Measurements from ENCODE around the gene DZIP1L.

DZIP1L gene

DNA sequence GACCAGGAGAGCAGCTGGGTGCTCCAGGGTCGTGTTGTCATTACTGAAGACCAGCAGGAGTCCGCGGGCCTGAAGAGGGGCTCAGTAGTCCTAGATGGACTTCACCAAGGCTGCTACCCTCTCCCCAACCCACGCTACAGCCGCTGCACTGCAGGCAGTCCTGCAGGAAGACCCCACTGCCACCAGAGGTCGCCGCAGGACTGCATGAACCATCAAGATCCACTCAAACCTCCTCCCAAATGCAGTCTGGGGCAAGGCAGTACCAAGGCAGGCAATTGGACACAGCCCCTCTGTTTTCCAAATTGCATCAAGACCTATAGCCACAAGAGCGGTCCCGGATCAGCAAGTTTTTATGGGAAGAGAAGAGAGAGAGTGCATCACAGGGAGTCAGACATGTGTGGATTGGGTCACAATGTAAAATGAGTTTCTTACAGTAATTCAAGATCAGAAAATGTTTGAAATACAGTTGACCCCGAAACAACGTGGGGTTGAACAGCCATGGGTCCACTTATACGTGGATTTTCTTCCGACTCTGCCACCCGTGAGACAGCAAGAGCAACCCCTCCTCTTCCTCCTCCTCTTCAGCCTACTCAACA is 46.7 kb downstream of the DZIP1L start:
- DNase-seq (ENCODE audit: low spot score), result peak; percentile 65

DNA sequence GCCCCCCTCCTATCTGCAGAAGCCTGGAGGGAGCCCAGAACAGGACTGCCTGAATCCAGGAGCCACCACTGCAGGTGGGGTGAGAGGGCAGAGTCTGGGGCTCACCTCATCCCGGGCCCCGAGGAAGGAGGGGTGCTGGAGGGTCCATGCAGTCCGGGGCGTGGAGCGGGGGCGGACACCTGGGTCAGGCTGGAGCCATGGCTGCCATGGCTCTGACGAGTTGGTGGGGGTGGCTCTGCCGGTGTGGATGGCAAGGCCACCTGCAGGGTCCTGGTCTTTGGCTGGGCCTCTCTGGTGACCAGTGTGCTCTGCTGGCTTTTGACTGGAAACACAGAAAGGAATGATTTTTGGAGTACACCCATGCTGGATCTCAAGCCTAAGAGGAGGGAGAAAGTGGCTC is 47.4 kb downstream of the DZIP1L start:
- DNase-seq (ENCODE audit: low spot score), result no peak

DNA sequence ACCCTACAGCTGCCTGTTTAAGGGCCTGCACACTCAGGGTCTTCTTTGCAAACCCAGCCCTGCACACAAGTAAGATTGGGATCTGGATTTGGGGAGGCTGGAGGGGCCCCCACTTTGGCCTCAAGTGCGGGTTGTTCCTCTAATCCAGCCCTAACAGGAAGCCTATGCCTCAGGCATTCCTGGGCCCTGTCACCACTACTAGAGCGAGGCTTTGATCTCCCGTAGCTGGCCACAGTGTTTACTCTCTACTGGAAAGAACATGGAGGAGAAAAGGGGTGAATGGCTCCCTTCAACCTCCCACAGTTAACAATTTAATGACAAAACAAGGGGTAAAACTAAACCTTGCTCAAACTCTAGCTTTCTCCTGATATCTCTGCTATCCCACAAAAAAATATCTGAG is 48.4 kb downstream of the DZIP1L start:
- DNase-seq (ENCODE audit: low spot score), result no peak

DNA sequence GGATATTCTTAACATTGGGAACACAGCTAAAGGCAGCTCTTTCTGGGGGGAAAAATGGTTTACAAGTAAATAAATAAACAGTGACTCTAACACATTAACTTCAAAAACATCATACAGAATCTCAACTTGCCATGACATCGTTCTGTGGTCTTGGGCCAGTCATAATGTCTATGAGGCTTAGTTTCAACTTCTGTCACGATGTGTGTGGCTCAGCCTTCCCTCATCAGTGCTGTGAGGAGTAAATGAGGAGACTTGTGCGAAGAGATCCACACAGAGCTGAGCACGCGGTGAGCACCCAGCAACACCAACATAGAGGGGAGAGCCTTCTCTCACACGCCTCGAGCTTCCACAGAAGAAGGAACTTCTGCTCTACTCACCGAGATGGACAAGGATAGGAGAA is 49.0 kb downstream of the DZIP1L start:
- DNase-seq (ENCODE audit: low spot score), result no peak

DNA sequence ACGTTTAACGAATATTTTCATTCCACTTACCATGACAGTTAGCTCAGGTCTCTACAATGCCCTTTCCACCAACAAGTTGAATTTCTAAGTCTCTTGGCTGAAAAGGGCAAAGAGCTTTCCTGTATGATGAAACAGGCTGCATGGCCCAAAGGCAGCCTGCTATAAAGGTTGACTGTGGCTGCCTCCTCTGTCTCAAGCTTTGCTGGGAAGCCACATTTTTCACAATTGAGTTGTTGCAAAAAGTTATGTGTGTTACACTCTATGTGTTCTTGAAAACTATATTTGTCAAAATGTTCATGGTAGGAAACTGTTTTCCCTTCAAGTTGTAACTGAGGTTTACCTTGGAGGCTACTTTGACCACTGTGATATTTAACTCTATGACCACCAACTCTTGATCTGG is 49.5 kb downstream of the DZIP1L start:
- no peak for DNase-seq (ENCODE audit: low spot score)

DNA sequence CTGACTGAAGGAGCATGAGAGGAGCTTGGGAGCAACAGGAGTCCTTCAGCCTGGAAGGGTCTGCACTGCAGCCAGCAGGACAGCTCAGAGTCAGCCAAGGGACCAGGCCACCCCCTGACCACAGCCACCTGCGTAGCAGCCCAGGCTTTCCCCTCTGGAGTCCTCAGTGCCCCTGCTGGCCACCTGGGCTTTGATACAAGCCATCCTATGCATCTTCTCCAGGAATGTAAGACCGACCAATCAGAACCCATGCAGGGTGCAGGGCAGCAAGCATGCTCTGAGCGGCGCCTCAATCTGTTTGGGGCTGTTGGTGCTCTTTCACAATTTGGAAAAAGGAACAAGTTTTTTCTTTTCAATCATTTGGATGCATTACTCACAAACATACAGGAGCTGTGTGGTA is 52.0 kb downstream of the DZIP1L start:
- DNase-seq (ENCODE audit: low spot score), result no peak

DNA sequence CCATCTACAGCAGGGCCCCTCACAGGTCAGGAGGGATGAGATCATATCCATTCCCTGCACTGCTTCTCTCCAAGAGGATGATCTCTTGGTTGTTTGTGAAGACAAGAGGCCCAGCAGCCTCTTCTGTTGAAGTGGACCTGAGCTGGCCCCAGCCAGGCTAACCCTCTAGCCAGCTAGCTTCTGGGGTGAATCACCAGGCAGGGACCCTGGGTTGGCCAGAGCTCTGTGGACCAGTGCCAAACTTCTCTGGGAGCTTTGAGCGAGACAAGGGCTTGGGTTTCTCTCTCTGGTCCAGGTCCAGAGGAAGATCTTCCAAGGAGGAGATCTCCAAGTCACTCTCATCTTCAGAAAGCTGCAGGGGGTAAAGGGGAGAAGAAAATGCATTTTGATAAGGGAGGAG is 52.8 kb downstream of the DZIP1L start:
- no peak for DNase-seq (ENCODE audit: low spot score)

DNA sequence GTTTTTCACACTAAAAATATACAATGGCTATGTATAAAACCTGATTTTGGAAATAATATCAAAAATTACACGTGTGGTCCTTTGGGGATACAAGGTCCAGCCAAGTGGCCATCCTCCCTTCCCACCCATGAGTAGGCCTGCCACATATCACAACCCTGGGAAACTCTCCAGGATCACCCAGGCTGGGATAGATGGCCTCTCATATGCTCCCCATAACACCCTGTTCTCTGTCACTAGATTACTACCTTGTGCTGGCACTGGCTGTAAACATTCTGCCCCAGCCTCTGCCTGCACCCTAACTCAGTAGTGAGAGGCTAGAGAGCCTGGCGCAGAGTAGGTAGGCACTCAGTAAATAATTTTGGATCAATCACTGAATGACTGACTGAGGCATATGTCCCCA is 53.4 kb downstream of the DZIP1L start:
- no peak for DNase-seq (ENCODE audit: low spot score)

DNA sequence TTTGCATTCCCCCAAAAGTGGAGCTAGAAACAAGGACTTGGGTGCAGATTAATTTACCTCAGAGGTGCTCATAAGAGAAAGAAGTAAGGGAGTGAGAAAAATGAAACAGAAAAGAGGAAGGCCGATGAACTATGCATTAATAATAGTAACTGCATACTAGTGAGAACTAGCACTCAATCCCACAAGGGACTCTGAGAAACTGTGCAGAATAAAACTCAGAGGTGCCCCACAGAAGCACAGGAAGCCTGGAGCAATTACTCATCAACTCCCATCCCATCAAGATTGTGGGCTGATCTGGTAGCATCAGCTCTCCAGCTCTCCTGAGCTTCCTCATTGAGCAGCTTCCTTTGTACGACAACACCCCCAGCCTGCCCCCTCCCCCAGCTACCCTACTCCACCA is 54.6 kb downstream of the DZIP1L start:
- DNase-seq (ENCODE audit: low spot score), result no peak

DNA sequence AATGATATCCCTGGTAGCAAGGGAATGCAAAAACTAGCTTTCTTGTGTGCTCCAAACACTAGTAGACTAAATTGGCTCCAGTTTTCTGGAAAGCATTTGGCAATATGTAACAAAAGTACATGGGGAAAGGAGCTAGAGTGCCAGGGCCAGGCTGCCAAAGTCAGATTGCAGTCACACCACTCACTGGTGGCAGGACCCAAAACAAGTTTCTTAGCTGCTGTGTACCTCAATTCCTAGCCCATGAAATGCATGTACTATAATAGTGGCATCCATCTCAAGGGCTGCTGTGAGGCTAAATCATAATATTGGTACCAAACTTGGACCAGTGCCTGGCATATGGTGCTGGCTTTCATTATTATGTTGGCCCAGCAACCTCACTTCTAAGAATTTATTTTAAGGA is 56.1 kb downstream of the DZIP1L start:
- no peak for DNase-seq (ENCODE audit: low spot score)

DNA sequence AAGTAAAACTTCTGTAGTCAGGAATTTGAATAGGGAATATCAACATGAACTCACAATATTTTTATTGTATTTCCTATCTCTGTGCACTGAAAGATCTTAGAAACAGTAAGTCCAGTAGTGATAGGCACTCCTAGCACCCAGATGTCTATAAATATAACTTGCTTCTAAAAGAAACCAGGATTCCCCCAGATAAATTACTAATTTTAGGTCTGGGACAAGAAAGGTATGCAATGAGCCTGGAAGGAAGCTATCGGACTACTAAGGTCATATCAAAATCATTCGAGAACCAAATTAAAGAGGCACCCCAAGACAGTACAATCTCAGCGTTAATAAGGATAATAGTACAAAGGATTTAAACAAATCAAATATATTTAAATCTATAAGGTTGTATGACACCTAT is 58.0 kb downstream of the DZIP1L start:
- no peak for DNase-seq (ENCODE audit: low spot score)

DNA sequence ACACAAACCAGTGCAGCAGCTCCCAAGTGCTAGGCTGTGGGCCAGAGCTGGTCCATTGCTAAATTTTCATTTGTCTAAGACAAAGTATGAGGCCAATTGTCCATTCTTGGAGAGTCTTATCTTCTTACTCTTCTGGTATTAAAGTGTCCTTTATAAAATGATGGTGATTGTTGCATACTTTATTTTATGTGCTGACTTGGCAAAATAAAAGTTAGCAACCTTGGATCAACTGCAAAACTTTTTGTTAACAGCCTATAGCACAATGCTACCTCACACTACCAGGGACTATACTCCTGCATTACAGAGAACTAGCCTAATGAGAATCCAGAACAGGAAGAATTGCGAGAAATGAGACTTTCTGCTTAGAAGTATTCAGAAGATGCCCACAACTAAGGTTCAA is 61.4 kb downstream of the DZIP1L start:
- no peak for DNase-seq (ENCODE audit: low spot score)

DNA sequence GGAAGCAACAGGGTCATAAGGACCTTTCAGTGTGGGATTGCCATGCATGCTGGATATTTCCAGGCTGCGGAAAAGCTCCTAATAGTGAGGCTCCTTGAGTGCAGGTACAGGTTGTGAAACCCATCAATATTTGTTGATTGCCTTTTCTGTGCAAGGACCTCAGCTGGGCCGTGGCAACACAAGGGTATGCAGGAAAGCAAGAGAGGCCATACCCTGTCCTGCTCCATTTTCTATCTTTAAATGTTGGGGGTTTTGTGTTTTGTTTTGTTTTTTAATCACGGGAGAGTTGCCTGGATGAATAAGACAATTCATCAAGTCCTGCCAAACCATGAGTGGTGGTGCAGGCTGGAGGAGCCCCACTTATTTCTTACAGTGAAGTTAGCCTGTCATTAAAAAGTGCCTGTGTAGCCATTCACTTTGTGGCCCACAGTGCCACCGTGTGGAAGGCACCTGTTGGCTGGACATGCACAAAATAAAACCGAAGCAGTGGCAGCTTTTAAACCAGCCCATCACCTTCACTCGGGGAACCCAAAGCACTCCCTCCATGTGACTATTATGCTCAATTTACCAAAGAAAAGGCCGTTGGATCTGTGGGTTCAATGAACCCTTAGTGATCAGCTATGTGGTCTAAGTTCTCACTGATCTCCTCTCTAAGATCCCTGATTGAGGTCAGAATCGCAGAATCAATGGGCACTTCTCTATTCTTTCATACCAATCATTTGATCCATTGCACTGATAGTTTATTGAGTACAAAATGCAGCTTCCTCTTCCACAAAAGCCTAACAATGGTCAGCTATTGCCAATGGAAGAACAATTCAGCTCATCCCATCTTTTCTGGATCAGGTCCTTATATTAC is 63.2 kb downstream of the DZIP1L start:
- DNase-seq (ENCODE audit: low spot score), result no peak

DNA sequence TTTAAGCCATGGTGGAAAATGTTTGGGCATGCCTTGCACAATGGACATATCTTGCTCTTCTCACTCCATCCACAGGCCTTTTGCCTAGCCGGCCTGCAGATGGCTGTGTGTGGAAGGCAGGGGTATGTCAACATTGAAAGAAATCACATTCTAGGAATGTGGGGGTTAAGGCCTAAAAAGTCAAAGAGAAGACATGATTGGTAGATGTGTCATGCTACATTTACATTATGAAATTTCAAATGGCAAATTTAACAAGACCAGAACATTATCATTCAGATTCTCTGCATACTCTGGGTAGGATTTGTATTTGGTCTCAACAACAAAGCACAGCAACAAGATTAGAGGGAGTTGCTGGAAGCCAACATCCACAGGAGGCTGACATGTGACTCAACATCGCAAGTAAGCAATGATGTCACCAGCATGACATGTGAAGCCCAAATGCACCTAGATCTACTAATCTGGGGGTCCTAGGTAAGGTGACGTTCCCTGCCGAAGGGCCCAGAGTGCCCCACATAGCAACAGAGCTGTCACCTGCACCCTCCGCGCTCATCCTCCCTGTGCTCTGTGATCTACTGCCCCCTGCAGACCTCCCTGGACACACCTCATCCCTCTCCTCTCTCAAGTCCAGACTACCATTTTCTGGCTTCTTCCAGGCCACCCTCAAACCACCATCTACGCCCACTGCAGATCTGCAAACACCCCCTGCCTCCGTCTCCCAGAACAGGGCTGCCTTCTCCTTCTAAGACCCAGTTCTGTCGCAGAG is 66.1 kb downstream of the DZIP1L start:
- no peak for DNase-seq (ENCODE audit: low spot score)

DNA sequence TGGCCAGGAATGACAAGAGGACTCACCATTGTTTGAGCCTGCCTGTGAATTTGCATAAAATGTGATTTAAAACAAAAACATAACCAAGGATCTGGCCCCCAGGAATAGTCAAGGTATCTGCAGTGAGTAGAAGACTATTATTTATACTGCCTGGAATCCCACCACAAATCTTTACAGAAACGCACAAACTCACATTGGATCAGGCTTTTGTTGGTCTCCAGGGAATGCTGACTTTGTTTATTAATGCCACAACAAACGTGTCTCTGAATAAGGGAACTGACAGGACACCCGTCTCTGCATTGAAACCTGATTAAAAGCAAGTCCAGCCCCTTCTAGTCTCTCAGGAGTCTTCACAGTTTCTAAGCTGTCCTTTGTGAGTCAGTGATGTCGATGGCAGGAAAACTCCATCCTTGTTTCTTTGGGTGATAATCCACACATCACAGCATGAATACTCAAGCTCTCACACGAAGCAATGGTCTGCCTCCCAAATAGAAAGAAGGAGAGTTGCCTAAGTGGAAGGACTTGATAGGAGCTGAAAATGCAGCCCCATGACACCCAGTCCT is 67.7 kb downstream of the DZIP1L start:
- DNase-seq (ENCODE audit: low spot score), result no peak

DNA sequence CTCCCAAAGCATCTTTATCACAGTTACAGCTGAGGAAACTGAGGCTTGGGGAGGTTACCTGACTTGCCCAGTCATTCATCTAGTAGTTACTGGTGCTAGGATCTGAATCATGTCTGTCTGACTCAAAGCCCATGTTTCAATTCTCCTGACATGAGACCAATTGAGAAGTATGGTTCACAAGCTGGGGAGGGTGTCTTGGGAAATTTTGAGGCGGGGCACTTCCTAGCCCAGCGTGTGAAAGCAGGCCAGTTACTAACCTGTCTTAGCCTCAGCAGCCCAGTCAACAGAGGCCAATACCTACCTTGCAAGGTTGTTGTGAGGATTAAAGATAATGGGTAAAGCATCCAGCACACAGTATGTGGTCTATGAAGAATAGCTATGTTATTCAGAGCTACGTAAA is 68.5 kb downstream of the DZIP1L start:
- DNase-seq (ENCODE audit: low spot score), result no peak

DNA sequence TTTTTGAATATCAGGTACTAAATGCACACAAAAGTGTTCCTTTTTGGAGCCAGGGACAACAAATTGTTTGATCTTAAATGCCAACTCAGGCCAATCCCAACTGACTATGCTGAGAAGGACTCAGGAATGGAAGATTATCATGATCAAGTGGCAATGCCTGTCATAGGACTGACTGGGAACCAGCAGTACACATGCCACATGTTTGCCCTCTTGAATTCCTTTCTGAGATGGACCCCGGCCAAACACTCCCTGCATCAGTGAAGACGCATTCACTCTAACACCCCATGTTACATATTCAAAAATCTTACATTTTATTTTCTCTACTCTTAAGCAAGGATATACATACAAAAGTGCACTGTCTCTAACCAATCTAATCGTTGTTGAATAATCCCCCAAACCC is 69.3 kb downstream of the DZIP1L start:
- DNase-seq (ENCODE audit: low spot score), result no peak

DNA sequence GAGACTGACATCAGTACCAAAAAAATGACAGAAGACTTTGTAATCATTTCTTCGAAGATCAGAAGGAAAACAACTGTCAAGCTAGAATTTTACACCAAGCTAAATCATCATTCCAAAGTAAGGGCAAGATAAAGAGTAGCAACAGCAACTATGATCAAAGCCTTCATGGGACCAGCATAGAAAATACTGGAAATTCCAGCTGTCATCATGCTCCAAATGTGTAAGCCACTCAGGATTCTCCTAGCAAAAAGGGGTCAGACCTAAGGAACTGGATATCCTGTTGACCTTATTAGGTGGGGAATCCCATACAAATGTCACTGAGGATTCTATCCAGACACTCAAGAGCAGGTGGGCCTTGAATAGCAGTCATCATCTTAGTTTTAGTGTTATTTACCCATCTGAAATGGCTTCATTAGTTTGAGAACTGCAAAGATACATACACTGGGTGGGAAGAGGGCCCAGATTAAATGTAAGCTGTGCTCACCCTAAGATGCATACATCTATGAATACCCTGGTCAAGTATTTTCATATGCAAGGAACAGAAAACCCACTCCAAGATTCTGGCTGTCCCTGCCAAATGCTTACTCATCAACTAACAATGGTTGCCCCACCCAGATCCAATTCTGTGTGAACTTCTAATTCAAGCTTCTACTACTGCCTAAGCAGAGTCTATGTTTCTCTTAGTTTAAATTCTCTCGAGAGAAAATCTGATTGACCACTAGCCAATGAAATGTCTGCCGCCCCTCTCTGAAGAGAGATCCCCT is 72.0 kb downstream of the DZIP1L start:
- DNase-seq (ENCODE audit: low spot score), result no peak

DNA sequence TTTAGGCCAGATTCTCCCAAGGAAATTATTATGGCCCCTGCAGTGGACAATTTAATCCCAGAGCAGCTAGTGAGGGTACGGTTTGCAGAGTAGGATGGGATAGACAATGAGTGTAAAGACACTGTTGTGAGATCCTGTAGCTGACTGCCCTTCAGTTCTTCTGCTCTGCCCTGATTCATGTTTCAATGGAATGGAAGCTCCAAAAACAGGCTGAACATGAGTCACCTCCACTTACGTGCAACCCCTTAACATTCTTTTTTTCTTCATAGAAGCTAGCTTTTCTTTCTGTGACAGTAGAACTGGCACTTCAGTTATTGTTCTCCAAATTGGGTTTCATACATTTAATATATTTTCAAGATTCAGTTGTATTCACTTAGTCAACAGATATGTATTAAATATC is 73.4 kb downstream of the DZIP1L start:
- no peak for DNase-seq (ENCODE audit: low spot score)

DNA sequence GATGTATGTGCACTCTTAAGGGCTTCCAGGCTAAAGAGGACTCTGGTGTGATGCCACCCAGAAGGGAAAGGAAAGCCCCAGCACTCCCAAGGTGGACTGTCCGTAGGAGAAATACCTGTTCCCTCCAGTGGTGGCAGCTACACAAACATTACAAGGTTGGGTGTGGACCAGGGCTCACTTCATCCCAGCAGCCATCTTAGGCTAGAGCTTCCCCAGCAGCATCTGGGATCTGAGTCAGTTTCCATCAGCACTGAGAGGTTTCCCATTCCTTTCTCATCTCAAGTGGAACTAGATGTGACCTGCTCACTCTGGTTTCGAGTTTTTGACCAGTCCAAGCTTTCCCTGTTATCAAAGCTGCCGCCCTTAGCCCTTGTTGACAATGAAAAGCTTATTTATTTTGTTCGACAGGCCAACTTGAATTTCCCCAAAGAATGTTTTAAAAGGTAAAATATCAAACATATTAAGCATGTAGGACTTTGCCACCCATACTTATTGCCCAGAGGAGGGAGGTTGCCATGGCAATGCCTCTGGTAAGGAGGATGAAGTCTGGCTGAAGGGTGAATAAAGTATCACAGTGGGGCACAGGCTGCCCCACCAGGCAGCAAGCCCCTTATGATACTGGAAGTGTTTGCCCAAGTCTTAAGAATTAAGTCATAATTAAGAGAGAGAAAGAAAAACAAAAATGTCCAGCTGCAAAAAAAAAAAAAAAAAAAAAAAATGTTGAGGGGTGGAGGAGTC is 76.5 kb downstream of the DZIP1L start:
- DNase-seq (ENCODE audit: low spot score), result no peak

DNA sequence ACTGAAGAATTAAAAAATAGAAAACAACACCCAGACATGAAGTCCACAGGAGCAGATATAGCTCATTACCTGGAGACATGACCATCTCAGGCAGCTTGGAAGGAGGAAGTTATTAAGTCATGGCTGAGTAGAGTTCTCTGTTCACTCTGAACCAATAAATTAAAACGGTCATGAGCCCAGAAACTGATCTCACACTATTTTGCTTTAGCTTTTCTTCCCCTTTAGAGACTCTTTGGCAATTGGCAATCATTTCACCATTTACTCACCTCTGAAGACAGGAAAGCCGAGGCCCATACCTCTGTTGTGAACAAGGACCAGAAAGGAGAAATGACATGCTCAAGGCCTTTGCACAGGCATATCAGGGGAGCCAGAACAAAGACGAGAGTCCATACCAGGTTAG is 78.8 kb downstream of the DZIP1L start:
- DNase-seq (ENCODE audit: low spot score), result no peak

All from CD4-positive, alpha-beta T cell treated with Interleukin-15 for 4 hours (primary cell).